ENCODE results near the gene MYO9B.

DNA sequence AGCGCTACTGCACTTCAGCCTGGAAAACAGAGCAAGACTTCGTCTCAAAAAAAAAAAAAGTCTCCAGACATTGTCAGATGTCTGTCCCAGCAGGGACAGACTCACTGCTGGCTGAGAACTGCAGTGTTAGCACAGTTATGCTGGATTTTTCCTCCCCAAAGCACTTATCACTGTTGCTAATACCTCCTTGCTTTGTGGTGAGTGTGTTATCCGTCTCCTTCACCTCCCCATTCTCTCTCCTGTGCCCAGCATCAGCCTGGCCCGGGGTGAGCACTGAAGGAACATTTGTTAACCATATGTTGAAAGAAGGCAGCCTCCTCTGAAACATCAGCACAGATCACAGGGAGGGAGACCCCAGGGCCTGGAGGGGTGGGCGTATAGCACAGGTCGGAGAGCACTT lies 11.3 kb downstream of the MYO9B start:
- TF ChIP-seq POLR2A (IDR thresholded peaks at IDR 0.05) (no peak), CTCF (IDR thresholded peaks at IDR 0.05) (no peak), EP300 (IDR thresholded peaks at IDR 0.05; ENCODE audit: low read depth) (no peak), POLR2AphosphoS5 (IDR thresholded peaks at IDR 0.05) (no peak)
